ENCODE measurements around the gene STEAP2. TPM values are rescaled to one million over a fixed set of nuclear protein-coding genes. Genes with fewer than 3 reads are reported as not detected.

The STEAP2 gene
- total RNA-seq, 4 donors from 2014 or later, result 11.9 to 34.3 (median 27.4) TPM

DNA sequence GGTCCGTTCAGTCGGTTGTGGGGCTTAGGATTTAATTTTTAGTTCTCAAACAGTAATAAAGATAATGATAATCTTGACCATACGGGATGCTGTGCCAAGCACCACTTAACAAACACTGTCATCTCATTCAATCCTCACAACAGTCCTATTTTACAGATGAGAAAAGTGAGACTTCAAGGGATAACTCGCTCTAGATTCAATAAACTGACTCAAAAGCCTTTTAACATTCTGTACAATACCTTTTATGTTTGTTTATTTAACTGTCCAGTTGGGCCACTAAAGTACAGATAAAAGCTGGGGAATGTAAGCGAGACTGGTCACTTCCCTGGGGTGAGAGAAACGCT lies 33.0 kb downstream of the STEAP2 start:
- intact Hi-C loops (cut with DNase I), result loop anchor here (10.0 kb wide), 1 partner anchor 180 kb away; no protein-coding TSS in a partner anchor
- H3K36me3 ChIP-seq, result no peaks in the 10 kb centered on the region
- TF ChIP-seq POLR2A (IDR thresholded peaks at IDR 0.05) (no peak), CTCF (IDR thresholded peaks at IDR 0.05) (no peak)
- no peak for DNase-seq
- peak overlapping the region; percentile 91 to 97 (median 94) for H3K4me3 ChIP-seq (replicated peaks in 1 of 3)
- 10 to 11% methylated on average over 6 of the region's 6 CpGs for WGBS, 2 donors
- no peaks in the 10 kb centered on the region for H3K9me3 ChIP-seq
- peak overlapping the region in 1 of 3 donors; percentile 54 for H3K27ac ChIP-seq
- no peaks in the 10 kb centered on the region for H3K27me3 ChIP-seq
- H3K4me1 ChIP-seq, result peaks cover 12 to 15% of the 10 kb centered on the region in 2 donors

GRCh38 chr7:90244909-90245851 lies 33.6 kb downstream of the STEAP2 start, which contains the start of gene CFAP69:
CFAP69 (plus strand) TSS chr7:90245174; CDS start chr7:90245425, 251 bp downstream.
- Histone ChIP-seq H3K9me3 (no peaks in the 10 kb centered on the region), H3K4me3 (replicated peaks in 1 of 3) (peak within 1 kb of the TSS; percentile 91 to 97 (median 94)), H3K27ac (peak within 1 kb of the TSS in 2 of 3 donors; percentile 44 to 54), H3K4me1 (peaks cover 12 to 15% of the 10 kb centered on the region in 2 donors), H3K27me3 (no peaks in the 10 kb centered on the region), H3K36me3 (no peaks in the 10 kb centered on the region)
- DNase-seq, result peak; percentile 92 to 93
- TF ChIP-seq POLR2A (IDR thresholded peaks at IDR 0.05) (peak in 1 of 2 donors; percentile 38), CTCF (IDR thresholded peaks at IDR 0.05) (peak in 4 of 6 experiments; percentile 32 to 53 (median 42))
- intact Hi-C loops (cut with DNase I), result loop anchor here (10.0 kb wide), 1 partner anchor 180 kb away; no protein-coding TSS in a partner anchor
- WGBS, 2 donors, result 0 to 2% methylated on average over 25 to 36 of the region's 59 CpGs

DNA sequence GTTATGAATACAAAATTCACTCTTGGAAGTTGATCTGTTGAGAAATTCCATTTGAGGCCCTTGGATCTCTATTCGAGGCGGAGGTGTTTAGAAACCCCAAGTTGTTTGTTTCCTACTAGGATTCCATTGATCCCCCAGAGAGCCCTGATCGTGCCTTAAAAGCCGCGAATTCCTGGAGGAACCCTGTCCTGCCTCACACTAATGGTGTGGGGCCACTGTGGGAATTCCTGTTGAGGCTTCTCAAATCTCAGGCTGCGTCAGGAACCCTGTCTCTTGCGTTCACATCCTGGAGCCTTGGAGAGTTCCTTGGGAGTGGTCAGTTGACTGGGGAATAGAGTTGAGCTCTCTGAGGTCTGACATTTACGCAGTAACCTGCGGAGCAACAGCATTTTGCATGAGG lies 34.6 kb downstream of the STEAP2 start:
- H3K9me3 ChIP-seq, result no peaks in the 10 kb centered on the region
- WGBS, 2 donors, result 29 to 31% methylated on average over 9 of the region's 9 CpGs
- no peak for TF ChIP-seq POLR2A (IDR thresholded peaks at IDR 0.05)
- intact Hi-C loops (cut with DNase I), result loop anchor here (10.0 kb wide), 1 partner anchor 179 kb away; no protein-coding TSS in a partner anchor
- H3K27ac ChIP-seq, result no peak overlapping the region
- peaks cover 12 to 20% of the 10 kb centered on the region in 2 donors for H3K4me1 ChIP-seq
- DNase-seq, result no peak
- H3K27me3 ChIP-seq, result no peaks in the 10 kb centered on the region
- H3K4me3 ChIP-seq (replicated peaks in 1 of 3), result peak overlapping the region in 1 of 3 donors; percentile 94
- H3K36me3 ChIP-seq, result no peaks in the 10 kb centered on the region

DNA sequence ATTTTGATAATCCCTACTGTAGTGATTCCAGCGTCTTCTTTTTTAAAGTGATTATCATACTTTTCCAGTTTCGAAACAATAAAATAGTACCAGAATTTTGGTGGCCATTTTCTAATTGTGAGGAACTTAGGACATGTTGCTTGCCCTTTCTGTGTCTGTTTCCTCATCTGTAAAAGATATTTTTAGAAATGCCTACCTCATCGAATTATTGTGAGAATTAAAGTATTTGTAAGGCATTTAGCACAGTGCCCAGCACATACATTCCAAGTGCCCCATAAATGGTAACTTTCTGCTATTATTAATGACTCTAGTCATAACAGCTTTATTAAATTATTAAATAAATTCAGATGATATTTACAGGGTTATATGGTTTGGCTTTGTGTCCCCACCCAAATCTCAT lies 37.2 kb downstream of the STEAP2 start:
- TF ChIP-seq POLR2A (IDR thresholded peaks at IDR 0.05), result no peak
- no peak for TF ChIP-seq CTCF (IDR thresholded peaks at IDR 0.05)
- Histone ChIP-seq H3K4me1 (peaks cover 12 to 21% of the 10 kb centered on the region in 2 donors), H3K27me3 (no peaks in the 10 kb centered on the region), H3K9me3 (no peaks in the 10 kb centered on the region), H3K4me3 (replicated peaks in 1 of 3) (no peak overlapping the region), H3K27ac (no peak overlapping the region), H3K36me3 (no peaks in the 10 kb centered on the region)
- no peak for DNase-seq
- intact Hi-C loops (cut with DNase I), result loop anchor here (10.0 kb wide), 1 partner anchor 176 kb away; no protein-coding TSS in a partner anchor
- WGBS, 2 donors, result 91% methylated on average over 3 of the region's 3 CpGs

DNA sequence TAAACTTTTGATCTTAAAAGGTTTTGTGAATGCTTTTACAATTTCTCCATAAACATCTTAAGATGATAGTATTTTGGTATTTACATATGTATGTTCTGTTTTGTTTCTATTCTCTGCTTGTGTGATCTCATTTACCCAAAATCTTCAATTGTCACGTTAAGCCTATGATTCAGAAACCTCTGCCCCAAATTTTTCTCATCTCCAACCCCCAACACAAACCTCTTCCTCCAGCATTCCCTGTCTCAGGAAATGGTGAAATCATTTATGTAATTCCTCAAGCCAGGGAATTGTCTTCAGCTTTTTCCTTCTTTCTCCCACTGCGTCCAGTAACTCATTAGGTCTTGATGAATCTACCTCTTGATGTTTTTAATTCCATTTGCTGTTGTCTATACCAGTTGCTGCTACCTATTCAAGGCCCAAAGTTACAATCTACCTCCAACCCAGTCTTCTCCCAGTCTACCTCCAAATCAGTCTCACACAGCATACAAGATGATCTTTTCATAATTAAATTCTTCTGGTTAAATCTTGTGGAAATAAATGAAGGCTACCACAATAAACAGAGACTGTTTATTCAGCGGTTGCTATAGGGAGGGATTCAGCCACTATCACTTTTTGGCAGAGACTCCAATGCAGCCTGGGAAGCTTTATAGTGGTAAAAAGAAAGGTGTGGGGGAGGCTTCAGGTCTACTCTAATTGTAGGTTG lies 39.2 kb downstream of the STEAP2 start:
- peaks cover 9 to 13% of the 10 kb centered on the region in 2 donors for H3K4me1 ChIP-seq
- no peak overlapping the region for H3K4me3 ChIP-seq (replicated peaks in 1 of 3)
- H3K27ac ChIP-seq, result peak overlapping the region in 1 of 3 donors; percentile 34
- no peaks in the 10 kb centered on the region for H3K36me3 ChIP-seq
- TF ChIP-seq CTCF (IDR thresholded peaks at IDR 0.05) (no peak), POLR2A (IDR thresholded peaks at IDR 0.05) (no peak)
- no peaks in the 10 kb centered on the region for H3K9me3 ChIP-seq
- intact Hi-C loops (cut with DNase I), result no loop called here
- DNase-seq, result no peak
- no peaks in the 10 kb centered on the region for H3K27me3 ChIP-seq
- 69 to 78% methylated on average over 3 of the region's 3 CpGs for WGBS, 2 donors
